ENCODE results near the gene TCF21. TPM values are rescaled to one million over a fixed set of nuclear protein-coding genes. Genes with fewer than 3 reads are reported as not detected.

Gene TCF21
- total RNA-seq, 4 donors from 2014 or later, result 0.24 to 0.41 (median 0.26) TPM; not detected in 1

DNA sequence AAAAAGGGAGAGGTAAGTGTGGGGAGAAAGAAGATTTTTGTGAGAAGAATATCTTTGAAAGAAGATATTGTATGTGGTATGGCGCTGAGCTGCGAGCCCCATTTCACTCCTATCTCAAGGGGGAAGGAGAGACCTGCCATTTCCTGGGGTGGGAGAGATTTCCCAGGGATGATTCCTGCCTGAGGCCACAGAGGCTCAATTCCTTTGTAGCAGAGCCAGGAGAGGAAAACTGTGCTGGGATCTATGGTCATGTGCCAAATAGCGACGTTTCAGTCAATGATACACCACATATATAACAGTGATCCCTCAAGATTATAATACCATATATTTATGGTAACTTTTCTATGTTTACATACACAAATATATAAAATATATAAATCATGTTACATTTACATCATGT, 28.9 kb downstream of the TCF21 start:
- Histone ChIP-seq H3K27me3 (no peaks in the 10 kb centered on the region), H3K9me3 (no peaks in the 10 kb centered on the region), H3K27ac (no peak overlapping the region), H3K4me1 (no peaks in the 10 kb centered on the region), H3K4me3 (no peak overlapping the region), H3K36me3 (no peaks in the 10 kb centered on the region)
- DNase-seq, result no peak
- ATAC-seq, result no peak
- intact Hi-C loops (cut with DNase I; ENCODE audit: low total_unique reads) (loop anchor here (5.0 kb wide), 2 partner anchors 80 to 1385 kb away; no protein-coding TSS in a partner anchor), in situ Hi-C loops (cut with MboI; ENCODE audit: low sequenced_read_pairs in 4 of 4) (loop anchor here in 3 of 4 donors (5.0 to 25.0 kb wide), 2 partner anchors 350 to 1080 kb away; no protein-coding TSS in a partner anchor)
- TF ChIP-seq POLR2A (IDR thresholded peaks at IDR 0.05) (no peak), CTCF (IDR thresholded peaks at IDR 0.05 in 4 of 5, conservative IDR thresholded peaks at IDR 0.05 in 1 of 5) (no peak)

- no peaks in the 10 kb centered on the region for H3K36me3 ChIP-seq
- no peak overlapping the region for H3K27ac ChIP-seq
- no peak overlapping the region for H3K4me3 ChIP-seq
- no peaks in the 10 kb centered on the region for H3K27me3 ChIP-seq
- no peak for ATAC-seq
- no peaks in the 10 kb centered on the region for H3K9me3 ChIP-seq
- H3K4me1 ChIP-seq, result no peaks in the 10 kb centered on the region
- intact Hi-C loops (cut with DNase I; ENCODE audit: low total_unique reads) (loop anchor here (5.0 kb wide), 2 partner anchors 81 to 1386 kb away; no protein-coding TSS in a partner anchor), in situ Hi-C loops (cut with MboI; ENCODE audit: low sequenced_read_pairs in 4 of 4) (loop anchor here in 3 of 4 donors (5.0 to 25.0 kb wide), 2 partner anchors 351 to 1081 kb away; no protein-coding TSS in a partner anchor)
- no peak for DNase-seq
- no peak for TF ChIP-seq CTCF (IDR thresholded peaks at IDR 0.05 in 4 of 5, conservative IDR thresholded peaks at IDR 0.05 in 1 of 5)
- TF ChIP-seq POLR2A (IDR thresholded peaks at IDR 0.05), result no peak
These were observed 29.5 kb downstream of the TCF21 start for GRCh38 chr6:133918208-133918930.

DNA sequence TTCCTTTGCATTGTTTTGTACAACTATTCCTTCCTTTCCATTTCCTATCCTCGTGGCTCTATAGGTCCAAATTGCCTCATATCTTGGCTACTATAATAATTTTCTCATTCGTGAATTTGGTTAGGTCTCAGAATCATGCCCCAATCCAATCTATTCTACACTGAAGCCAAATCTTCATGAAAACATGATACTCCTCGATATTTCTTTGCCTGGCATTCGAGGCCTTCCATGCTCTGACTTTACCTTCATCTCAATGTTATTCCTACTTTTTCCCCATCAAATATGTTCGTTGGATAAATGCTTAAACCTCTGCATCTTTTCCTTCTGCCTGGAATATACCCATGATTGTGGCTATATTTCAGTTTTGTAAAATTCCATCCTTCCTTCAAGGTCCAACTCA, 30.4 kb downstream of the TCF21 start:
- no peak for DNase-seq
- ATAC-seq, result no peak
- intact Hi-C loops (cut with DNase I; ENCODE audit: low total_unique reads) (loop anchor here (5.0 kb wide), 2 partner anchors 82 to 1387 kb away; no protein-coding TSS in a partner anchor), in situ Hi-C loops (cut with MboI; ENCODE audit: low sequenced_read_pairs in 4 of 4) (loop anchor here in 3 of 4 donors (5.0 to 25.0 kb wide), 2 partner anchors 352 to 1082 kb away; no protein-coding TSS in a partner anchor)
- H3K4me1 ChIP-seq, result no peaks in the 10 kb centered on the region
- H3K27ac ChIP-seq, result no peak overlapping the region
- H3K4me3 ChIP-seq, result no peak overlapping the region
- H3K27me3 ChIP-seq, result no peaks in the 10 kb centered on the region
- TF ChIP-seq POLR2A (IDR thresholded peaks at IDR 0.05) (no peak), CTCF (IDR thresholded peaks at IDR 0.05 in 4 of 5, conservative IDR thresholded peaks at IDR 0.05 in 1 of 5) (no peak)
- H3K36me3 ChIP-seq, result no peaks in the 10 kb centered on the region
- H3K9me3 ChIP-seq, result no peaks in the 10 kb centered on the region

DNA sequence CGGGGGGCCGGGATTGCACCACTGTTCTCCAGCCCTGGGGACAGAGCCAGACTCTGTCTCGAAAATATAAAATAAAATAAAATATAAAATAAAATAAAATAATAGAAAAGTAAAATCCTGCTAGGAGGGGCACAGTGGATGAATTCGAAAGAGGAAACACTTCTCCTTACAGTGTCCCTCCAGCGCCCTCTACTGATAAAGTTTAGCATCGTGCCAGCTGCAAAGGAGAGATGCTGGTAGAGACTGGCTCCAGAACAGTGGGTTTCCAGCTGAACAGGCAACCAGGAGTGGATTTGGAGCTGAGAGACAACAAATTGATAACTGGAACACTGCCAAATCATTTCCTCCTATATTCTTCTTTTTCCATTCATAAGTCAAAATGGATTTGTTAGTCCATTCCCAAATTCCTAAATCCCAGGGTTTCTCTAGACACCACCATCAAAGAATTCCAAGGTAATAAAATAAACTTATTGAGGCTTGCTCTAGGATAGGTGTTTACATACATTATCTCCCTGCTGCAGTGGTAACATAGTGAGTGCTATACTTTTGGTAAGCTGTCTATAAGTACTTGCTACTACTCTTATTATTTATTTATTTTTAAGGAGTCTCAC, 32.4 kb downstream of the TCF21 start:
- Histone ChIP-seq H3K36me3 (no peaks in the 10 kb centered on the region), H3K27ac (no peak overlapping the region), H3K4me3 (no peak overlapping the region), H3K4me1 (no peaks in the 10 kb centered on the region), H3K27me3 (no peaks in the 10 kb centered on the region), H3K9me3 (no peaks in the 10 kb centered on the region)
- in situ Hi-C loops (cut with MboI; ENCODE audit: low sequenced_read_pairs in 4 of 4), result loop anchor here (5.0 to 25.0 kb wide), 5 partner anchors 143 to 1084 kb away; no protein-coding TSS in a partner anchor
- intact Hi-C loops (cut with DNase I; ENCODE audit: low total_unique reads), result no loop called here
- TF ChIP-seq CTCF (IDR thresholded peaks at IDR 0.05 in 4 of 5, conservative IDR thresholded peaks at IDR 0.05 in 1 of 5) (peak; percentile 42 to 82 (median 48)), POLR2A (IDR thresholded peaks at IDR 0.05) (no peak)
- peak in 1 of 2 donors; percentile 76 for ATAC-seq
- DNase-seq, result peak; percentile 25 to 64

Data from gastrocnemius medialis (tissue), 4 donors.